OCI-LY1 (cell line): ENCODE results near the gene OR10H1.

Experiments
- H2AFZ ChIP-seq: fragments of 200-600 bp; sonication (generic), shearing (Covaris generic); 2 replicates; pipeline ENCODE4 v1.6.0; 2014; ENCODE audit warnings: antibody characterized with exemption, mild to moderate bottlenecking, low read length
- H3F3A ChIP-seq: fragments of 200-600 bp; sonication (generic), shearing (Covaris generic); 2 replicates; pipeline ENCODE4 v1.6.0; 2014; ENCODE audit warnings: mild to moderate bottlenecking, antibody characterized with exemption, low read length, moderate library complexity; ENCODE audit not compliant: insufficient read depth
- H3K27ac ChIP-seq: fragments of 200-600 bp; sonication (generic); 2 replicates; pipeline ENCODE4 v1.5.1; 2014; ENCODE audit warnings: low read length, mixed run types, mild to moderate bottlenecking, low read depth; ENCODE audit not compliant: poor library complexity, severe bottlenecking
- H3K27me3 ChIP-seq: fragments of 200-600 bp; sonication (generic); 2 replicates; pipeline ENCODE4 v1.6.0; 2014; ENCODE audit warnings: antibody characterized with exemption, mild to moderate bottlenecking, low read length, moderate library complexity; ENCODE audit not compliant: insufficient read depth
- H3K36me3 ChIP-seq: fragments of 200-600 bp; sonication (generic); 2 replicates; pipeline ENCODE4 v1.6.1; 2014; ENCODE audit warnings: mild to moderate bottlenecking, antibody characterized with exemption, low read length, moderate library complexity, mixed read lengths; ENCODE audit not compliant: insufficient read depth
- H3K4me1 ChIP-seq: fragments of 200-600 bp; sonication (generic); 2 replicates; pipeline ENCODE4 v1.5.1; 2014; ENCODE audit warnings: mild to moderate bottlenecking, low read length, moderate library complexity; ENCODE audit not compliant: insufficient read depth, severe bottlenecking
- H3K4me2 ChIP-seq: fragments of 200-600 bp; sonication (generic), shearing (Covaris generic); 2 replicates; pipeline ENCODE4 v1.6.1; 2014; ENCODE audit warnings: low read length
- H3K4me3 ChIP-seq: fragments of 200-600 bp; sonication (generic); 2 replicates; pipeline ENCODE4 v1.5.1; 2014; ENCODE audit warnings: low read length, low read depth, mild to moderate bottlenecking, mixed read lengths; ENCODE audit not compliant: poor library complexity, severe bottlenecking
- H3K79me2 ChIP-seq: fragments of 200-600 bp; shearing (Covaris generic); 2 replicates; pipeline ENCODE4 v1.6.1; 2016; ENCODE audit warnings: mixed run types, low read length, mixed read lengths; ENCODE audit not compliant: insufficient read depth
- H3K9ac ChIP-seq: fragments of 200-600 bp; sonication (generic), shearing (Covaris generic); 2 replicates; pipeline ENCODE4 v1.6.1; 2014; ENCODE audit warnings: mild to moderate bottlenecking, low read length, mixed read lengths
- H3K9me2 ChIP-seq: fragments of 200-600 bp; sonication (generic), shearing (Covaris generic); 2 replicates; pipeline ENCODE4 v1.6.1; 2014; ENCODE audit warnings: low read depth, mild to moderate bottlenecking, low read length, mixed read lengths
- H3K9me3 ChIP-seq: fragments of 200-600 bp; shearing (Covaris generic); 2 replicates; pipeline ENCODE4 v1.6.1; 2014; ENCODE audit warnings: low read length, mixed read lengths
- H4K20me1 ChIP-seq: fragments of 200-600 bp; sonication (generic), shearing (Covaris generic); 2 replicates; pipeline ENCODE4 v1.6.0; 2016; ENCODE audit warnings: mild to moderate bottlenecking, low read length; ENCODE audit not compliant: insufficient read depth
- CTCF ChIP-seq: fragments of 200-600 bp; sonication (generic), shearing (Covaris generic); IDR thresholded peaks from 2 replicates; pipeline ENCODE4 v1.5.1; 2017; ENCODE audit warnings: mild to moderate bottlenecking, antibody characterized with exemption, low read length, moderate library complexity, mixed read lengths
- EZH2 ChIP-seq: fragments of 200-600 bp; sonication (generic), shearing (Covaris generic); IDR thresholded peaks from 2 replicates; pipeline ENCODE4 v1.8.0; 2017; ENCODE audit warnings: borderline replicate concordance, mixed run types, mild to moderate bottlenecking, antibody characterized with exemption, low read length, moderate library complexity, mixed read lengths

The OR10H1 gene

GRCh38 chr19:15862444-15862843 is 47.0 kb upstream of the OR10H1 start:
- H3K27me3 ChIP-seq = no peaks in the 10 kb centered on the region
- no peaks in the 10 kb centered on the region for H3K9me3 ChIP-seq
- no peak overlapping the region for H3K4me2 ChIP-seq
- H3K36me3 ChIP-seq = no peaks in the 10 kb centered on the region
- H3K9me2 ChIP-seq = no peaks in the 10 kb centered on the region
- no peaks in the 10 kb centered on the region for H4K20me1 ChIP-seq
- no peaks in the 10 kb centered on the region for H3F3A ChIP-seq
- H3K27ac ChIP-seq = no peak overlapping the region
- no peaks in the 10 kb centered on the region for H3K4me1 ChIP-seq
- TF ChIP-seq CTCF (no peak), EZH2 (no peak)
- H2AFZ ChIP-seq = no peak overlapping the region
- H3K9ac ChIP-seq = no peak overlapping the region
- H3K79me2 ChIP-seq = no peaks in the 10 kb centered on the region
- H3K4me3 ChIP-seq = no peak overlapping the region

GRCh38 chr19:15860522-15860921 is 45.1 kb upstream of the OR10H1 start:
- Histone ChIP-seq H3K9me3 (no peaks in the 10 kb centered on the region), H3K4me1 (no peaks in the 10 kb centered on the region), H2AFZ (no peak overlapping the region), H3K4me2 (no peak overlapping the region), H3F3A (no peaks in the 10 kb centered on the region), H3K79me2 (no peaks in the 10 kb centered on the region), H3K4me3 (no peak overlapping the region), H4K20me1 (no peaks in the 10 kb centered on the region), H3K9me2 (no peaks in the 10 kb centered on the region), H3K36me3 (no peaks in the 10 kb centered on the region), H3K27ac (no peak overlapping the region), H3K27me3 (no peaks in the 10 kb centered on the region), H3K9ac (no peak overlapping the region)
- TF ChIP-seq EZH2 (no peak), CTCF (no peak)

GRCh38 chr19:15859187-15859586 is 43.7 kb upstream of the OR10H1 start:
- no peaks in the 10 kb centered on the region for H3K9me2 ChIP-seq
- H3K9me3 ChIP-seq = no peaks in the 10 kb centered on the region
- H3K4me3 ChIP-seq = no peak overlapping the region
- no peak for TF ChIP-seq CTCF
- no peak for TF ChIP-seq EZH2
- H3K9ac ChIP-seq = no peak overlapping the region
- no peaks in the 10 kb centered on the region for H3K79me2 ChIP-seq
- H2AFZ ChIP-seq = no peak overlapping the region
- H3K4me2 ChIP-seq = no peak overlapping the region
- no peak overlapping the region for H3K27ac ChIP-seq
- H3K4me1 ChIP-seq = no peaks in the 10 kb centered on the region
- no peaks in the 10 kb centered on the region for H3K27me3 ChIP-seq
- no peaks in the 10 kb centered on the region for H3F3A ChIP-seq
- H3K36me3 ChIP-seq = no peaks in the 10 kb centered on the region
- H4K20me1 ChIP-seq = no peaks in the 10 kb centered on the region
